MV-4-11 (cell line): Measurements from ENCODE around the gene ARHGEF16.

Source experiments
- DNase-seq: peaks from one replicate; lab custom pipeline; 2025; lab: John Stamatoyannopoulos, UW

ARHGEF16 gene

GRCh38 chr1:3456964-3457909 lies 2.8 kb downstream of the ARHGEF16 start:
- DNase-seq = no peak

- no peak for DNase-seq
Measured at GRCh38 chr1:3457910-3458883, 3.7 kb downstream of the ARHGEF16 start.

GRCh38 chr1:3459051-3459908 lies 4.8 kb downstream of the ARHGEF16 start:
- DNase-seq = no peak

GRCh38 chr1:3459940-3460671 lies 5.6 kb downstream of the ARHGEF16 start:
- no peak for DNase-seq

- DNase-seq = no peak
Measured at GRCh38 chr1:3460672-3461131, 6.2 kb downstream of the ARHGEF16 start.

- DNase-seq = no peak
Measured at GRCh38 chr1:3461238-3461933, 6.9 kb downstream of the ARHGEF16 start.

- no peak for DNase-seq
Measured at GRCh38 chr1:3461934-3462275, 7.4 kb downstream of the ARHGEF16 start.

GRCh38 chr1:3462356-3463012 lies 8.0 kb downstream of the ARHGEF16 start:
- DNase-seq = no peak

GRCh38 chr1:3463013-3463385 lies 8.5 kb downstream of the ARHGEF16 start:
- no peak for DNase-seq

GRCh38 chr1:3463408-3463863 lies 9.0 kb downstream of the ARHGEF16 start:
- DNase-seq = no peak

- DNase-seq = no peak
Measured at GRCh38 chr1:3463891-3464648, 9.6 kb downstream of the ARHGEF16 start.

GRCh38 chr1:3464649-3465025 lies 10.2 kb downstream of the ARHGEF16 start:
- DNase-seq = no peak

GRCh38 chr1:3465091-3465934 lies 10.8 kb downstream of the ARHGEF16 start:
- DNase-seq = no peak

GRCh38 chr1:3465935-3466321 lies 11.5 kb downstream of the ARHGEF16 start:
- DNase-seq = no peak

GRCh38 chr1:3466366-3467075 lies 12.1 kb downstream of the ARHGEF16 start:
- no peak for DNase-seq

GRCh38 chr1:3467096-3468036 lies 12.9 kb downstream of the ARHGEF16 start:
- DNase-seq = no peak
